Spinal cord (tissue), 10 donors: ENCODE results near the gene PIK3C2G. TPM values are rescaled to one million over a fixed set of nuclear protein-coding genes. Genes with fewer than 3 reads are reported as not detected.

Experiments used
- DNase-seq, 6 donors: peaks; one replicate each; pipeline versions ENCODE4 v3.0.0 to v3.0.0-alpha.2; 2013 to 2015; ENCODE audit warnings: low spot score in 6 of 6, low read depth in 4 of 6
- H3K27ac ChIP-seq: one replicate; pipeline ENCODE4 v1.5.1; 2013; ENCODE audit warnings: low read depth, low read length, control low read depth
- H3K27me3 ChIP-seq: one replicate; pipeline ENCODE4 v1.6.1; 2013; ENCODE audit warnings: low read length; ENCODE audit not compliant: control insufficient read depth, insufficient read depth
- H3K36me3 ChIP-seq: one replicate; pipeline ENCODE4 v1.6.1; 2013; ENCODE audit warnings: low read length; ENCODE audit not compliant: control insufficient read depth, insufficient read depth
- H3K4me1 ChIP-seq: one replicate; pipeline ENCODE4 v1.6.1; 2013; ENCODE audit warnings: low read length; ENCODE audit not compliant: control insufficient read depth, insufficient read depth
- H3K4me3 ChIP-seq: one replicate; pipeline ENCODE4 v1.5.1; 2013; ENCODE audit warnings: low read depth, low read length, control low read depth
- H3K9me3 ChIP-seq: one replicate; pipeline ENCODE4 v1.6.1; 2013; ENCODE audit warnings: low read length; ENCODE audit not compliant: control insufficient read depth, insufficient read depth
- WGBS: methylation state at CpG from one replicate; pipeline ENCODE4 v1.1.5; 2013; ENCODE audit warnings: missing lambda C conversion rate; ENCODE audit not compliant: insufficient coverage; 5-methylcytosine and 5-hydroxymethylcytosine counted together
- polyA plus RNA-seq, 2 donors: library from polyadenylated mRNA; unstranded; fragments of 120-200 nt; gene quantifications; one replicate each; pipeline ENCODE4 v1.2.1, GENCODE V29; 2013; ENCODE audit not compliant: insufficient read length in 2 of 2
- total RNA-seq, 2 donors: library from RNA; depleted of rRNA in 1 of 2; stranded (reverse); fragments of 120-200 nt in 1 of 2; fragments of >200 nt in 1 of 2; gene quantifications; one replicate each; pipeline versions ENCODE4 v1.2.3 to v1.2.4, GENCODE V29; 2013 to 2014
- donor health status: healthy.

The PIK3C2G gene
- total and polyA plus RNA-seq, 4 donors = 0.14 to 0.40 (median 0.19) TPM

- Histone ChIP-seq H3K9me3 (no peaks in the 10 kb centered on the region), H3K4me3 (no peak overlapping the region), H3K27ac (no peak overlapping the region), H3K36me3 (no peaks in the 10 kb centered on the region), H3K4me1 (no peaks in the 10 kb centered on the region), H3K27me3 (no peaks in the 10 kb centered on the region)
- DNase-seq = no peak
- no CpG with 5 or more reads among the region's 2 CpGs for WGBS
These were observed 129.8 kb downstream of the PIK3C2G start for GRCh38 chr12:18391151-18391550.

GRCh38 chr12:18394742-18395141 lies 133.4 kb downstream of the PIK3C2G start:
- WGBS = no CpG with 5 or more reads among the region's 1 CpG
- Histone ChIP-seq H3K9me3 (no peaks in the 10 kb centered on the region), H3K27me3 (no peaks in the 10 kb centered on the region), H3K27ac (no peak overlapping the region), H3K4me3 (no peak overlapping the region), H3K4me1 (no peaks in the 10 kb centered on the region), H3K36me3 (no peaks in the 10 kb centered on the region)
- no peak for DNase-seq

GRCh38 chr12:18400186-18400585 lies 138.9 kb downstream of the PIK3C2G start:
- Histone ChIP-seq H3K4me3 (no peak overlapping the region), H3K27ac (no peak overlapping the region), H3K9me3 (no peaks in the 10 kb centered on the region), H3K36me3 (no peaks in the 10 kb centered on the region), H3K4me1 (no peaks in the 10 kb centered on the region), H3K27me3 (no peaks in the 10 kb centered on the region)
- WGBS = no CpG with 5 or more reads among the region's 1 CpG
- DNase-seq = no peak

GRCh38 chr12:18402872-18403611 lies 141.7 kb downstream of the PIK3C2G start:
- no peak for DNase-seq
- H3K9me3 ChIP-seq = no peaks in the 10 kb centered on the region
- H3K4me3 ChIP-seq = no peak overlapping the region
- no peaks in the 10 kb centered on the region for H3K4me1 ChIP-seq
- no CpG with 5 or more reads among the region's 3 CpGs for WGBS
- H3K27me3 ChIP-seq = no peaks in the 10 kb centered on the region
- H3K27ac ChIP-seq = no peak overlapping the region
- H3K36me3 ChIP-seq = no peaks in the 10 kb centered on the region

GRCh38 chr12:18411453-18411852 lies 150.1 kb downstream of the PIK3C2G start:
- DNase-seq = no peak
- H3K27ac ChIP-seq = no peak overlapping the region
- H3K9me3 ChIP-seq = no peaks in the 10 kb centered on the region
- H3K36me3 ChIP-seq = no peaks in the 10 kb centered on the region
- H3K4me1 ChIP-seq = no peaks in the 10 kb centered on the region
- no peak overlapping the region for H3K4me3 ChIP-seq
- WGBS = no CpG with 5 or more reads among the region's 1 CpG
- no peaks in the 10 kb centered on the region for H3K27me3 ChIP-seq

- H3K27me3 ChIP-seq = no peaks in the 10 kb centered on the region
- no peak for DNase-seq
- H3K4me3 ChIP-seq = no peak overlapping the region
- no peaks in the 10 kb centered on the region for H3K4me1 ChIP-seq
- H3K36me3 ChIP-seq = no peaks in the 10 kb centered on the region
- no peaks in the 10 kb centered on the region for H3K9me3 ChIP-seq
- WGBS = no CpG with 5 or more reads among the region's 2 CpGs
- H3K27ac ChIP-seq = no peak overlapping the region
These were observed 153.4 kb downstream of the PIK3C2G start for GRCh38 chr12:18414671-18415070.

GRCh38 chr12:18415227-18415626 lies 153.9 kb downstream of the PIK3C2G start:
- Histone ChIP-seq H3K4me1 (no peaks in the 10 kb centered on the region), H3K36me3 (no peaks in the 10 kb centered on the region), H3K27me3 (no peaks in the 10 kb centered on the region), H3K9me3 (no peaks in the 10 kb centered on the region), H3K4me3 (no peak overlapping the region), H3K27ac (no peak overlapping the region)
- DNase-seq = no peak
- no CpG with 5 or more reads among the region's 4 CpGs for WGBS

- no peaks in the 10 kb centered on the region for H3K9me3 ChIP-seq
- WGBS = no CpG with 5 or more reads among the region's 2 CpGs
- no peaks in the 10 kb centered on the region for H3K36me3 ChIP-seq
- no peaks in the 10 kb centered on the region for H3K27me3 ChIP-seq
- H3K4me3 ChIP-seq = no peak overlapping the region
- DNase-seq = no peak
- H3K4me1 ChIP-seq = no peaks in the 10 kb centered on the region
- no peak overlapping the region for H3K27ac ChIP-seq
These were observed 155.1 kb downstream of the PIK3C2G start for GRCh38 chr12:18416412-18416811.

- peak in 1 of 6 donors; percentile 12 for DNase-seq
- Histone ChIP-seq H3K9me3 (no peaks in the 10 kb centered on the region), H3K4me3 (no peak overlapping the region), H3K36me3 (no peaks in the 10 kb centered on the region), H3K27ac (no peak overlapping the region), H3K27me3 (no peaks in the 10 kb centered on the region), H3K4me1 (no peaks in the 10 kb centered on the region)
- WGBS = no CpG with 5 or more reads among the region's 4 CpGs
These were observed 158.0 kb downstream of the PIK3C2G start for GRCh38 chr12:18419311-18419710.

GRCh38 chr12:18421867-18422266 lies 160.5 kb downstream of the PIK3C2G start:
- H3K27ac ChIP-seq = no peak overlapping the region

More at GRCh38 chr12:18421867-18422266, 160.5 kb downstream of the PIK3C2G start:
- DNase-seq = no peak
- Histone ChIP-seq H3K9me3 (no peaks in the 10 kb centered on the region), H3K4me1 (no peaks in the 10 kb centered on the region), H3K27me3 (no peaks in the 10 kb centered on the region), H3K4me3 (no peak overlapping the region), H3K36me3 (no peaks in the 10 kb centered on the region)
- whole genome bisulfite sequencing = 60% methylated on average over 1 of the region's 3 CpGs
